ENCODE measurements around the gene NBAS. TPM values are rescaled to one million over a fixed set of nuclear protein-coding genes. Genes with fewer than 3 reads are reported as not detected.
"Not testable (repeated sequence)": the region's sequence is repeated elsewhere in the genome, so short reads cannot be mapped to it uniquely, and the experiment has no call there.

NBAS gene
- total RNA-seq, 2 experiments from 2014 or later = 30.5 to 31.1 TPM

DNA sequence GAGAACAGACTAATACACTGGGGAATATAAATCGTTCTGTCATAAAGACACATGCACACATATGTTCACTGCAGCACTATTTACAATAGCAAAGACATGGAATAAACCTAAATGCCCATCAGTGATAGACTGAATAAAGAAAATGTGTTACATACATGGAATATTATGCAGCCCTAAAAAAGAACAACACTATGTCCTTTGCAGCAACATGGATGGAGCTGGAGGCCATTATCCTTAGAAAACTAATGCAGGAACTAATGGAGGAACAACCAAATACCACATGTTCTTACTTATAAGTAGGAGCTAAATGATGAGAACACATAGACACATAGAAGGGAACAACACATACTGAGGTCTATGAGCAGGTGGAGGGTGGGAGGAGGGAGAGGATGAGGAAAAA, 61.9 kb downstream of the NBAS start:
- H3K27me3 Mint-ChIP-seq, DNase-seq, POLR2A ChIA-PET, H3K9me3 Mint-ChIP-seq, H3K4me3 Mint-ChIP-seq, H3K4me1 Mint-ChIP-seq, H3K27ac Mint-ChIP-seq: not testable (repeated sequence)
- CTCF ChIA-PET = interaction anchor here (0.7 kb wide), 1 partner anchor 28 kb away, joined by 3 read pairs; no protein-coding TSS in a partner anchor
- peaks cover 43% of the 10 kb centered on the region for H3K36me3 Mint-ChIP-seq (ENCODE audit: low read depth)

DNA sequence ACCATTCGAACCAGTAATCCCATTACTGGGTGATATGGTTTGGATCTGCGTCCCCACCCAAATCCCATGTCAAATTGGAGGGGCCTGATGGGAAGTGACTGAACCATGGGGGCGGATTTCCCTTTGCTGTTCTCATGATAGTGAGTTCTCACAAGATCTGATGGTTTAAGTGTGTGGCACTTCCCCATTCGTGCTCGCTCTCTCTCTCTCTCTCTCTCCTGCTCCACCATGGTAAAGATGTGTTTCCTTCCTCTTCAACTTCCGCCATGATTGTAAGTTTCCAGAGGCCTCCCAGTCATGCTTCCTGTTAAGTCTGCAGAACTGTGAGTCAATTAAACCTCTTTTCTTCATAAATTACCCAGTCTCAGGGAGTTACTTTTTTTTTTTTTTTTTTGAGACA, 62.6 kb downstream of the NBAS start:
- Mint-ChIP-seq H3K27me3 (no peaks in the 10 kb centered on the region), H3K4me3 (no peak overlapping the region), H3K4me1 (no peaks in the 10 kb centered on the region), H3K36me3 (ENCODE audit: low read depth) (peaks cover 40% of the 10 kb centered on the region), H3K9me3 (no peaks in the 10 kb centered on the region), H3K27ac (no peak overlapping the region)
- no peak for DNase-seq
- POLR2A ChIA-PET = no interaction called here
- CTCF ChIA-PET = interaction anchor here (0.7 kb wide), 1 partner anchor 28 kb away, joined by 3 read pairs; no protein-coding TSS in a partner anchor

DNA sequence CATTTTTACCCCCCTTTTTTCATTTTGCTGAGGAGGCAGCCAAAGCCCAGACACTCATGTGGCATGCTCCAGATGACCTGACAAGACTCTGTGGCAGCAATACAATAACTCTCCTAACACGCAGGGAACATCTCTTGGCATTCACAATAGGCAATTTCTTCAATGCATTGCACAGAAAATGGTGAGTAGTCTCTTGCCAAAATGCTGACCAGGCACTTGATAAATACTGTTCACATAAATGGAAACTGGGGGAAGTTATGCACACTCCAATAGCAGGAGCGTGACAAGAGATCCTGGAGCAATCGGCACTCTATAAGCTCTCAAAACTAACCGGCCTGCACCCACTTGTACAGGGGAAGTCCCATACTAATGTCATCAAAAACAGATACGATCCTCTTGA, 66.3 kb downstream of the NBAS start:
- no peaks in the 10 kb centered on the region for H3K9me3 Mint-ChIP-seq
- no peak for DNase-seq
- H3K27ac Mint-ChIP-seq = no peak overlapping the region
- H3K4me1 Mint-ChIP-seq = no peaks in the 10 kb centered on the region
- peaks cover 31% of the 10 kb centered on the region for H3K36me3 Mint-ChIP-seq (ENCODE audit: low read depth)
- no peaks in the 10 kb centered on the region for H3K27me3 Mint-ChIP-seq
- ChIA-PET CTCF (no interaction called here), POLR2A (no interaction called here)
- no peak overlapping the region for H3K4me3 Mint-ChIP-seq

DNA sequence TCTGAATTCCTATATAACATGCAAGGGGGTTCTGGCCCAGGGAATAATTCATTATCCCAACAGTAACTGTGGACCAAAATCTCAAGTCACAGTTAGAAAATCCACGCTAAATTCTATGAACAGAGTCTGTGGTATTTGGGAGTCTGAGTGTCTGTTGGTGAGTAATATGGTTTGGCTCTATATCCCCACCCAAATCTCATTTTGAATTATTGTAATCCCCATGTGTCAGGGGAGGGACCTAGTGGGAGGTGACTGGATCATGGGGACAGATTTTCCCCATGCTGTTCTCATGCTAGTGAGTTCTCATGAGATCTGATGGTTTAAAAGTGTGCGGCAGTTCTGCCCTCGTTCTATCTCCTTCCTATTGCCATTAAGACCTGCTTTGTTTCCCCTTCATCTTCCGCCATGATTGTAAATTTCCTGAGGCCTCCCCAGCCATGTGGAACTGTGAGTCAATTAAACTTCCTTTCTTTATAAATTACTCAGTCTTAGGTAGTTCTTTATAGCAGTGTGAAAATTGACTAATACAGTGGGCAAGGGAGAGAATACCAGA, 68.3 kb downstream of the NBAS start:
- no peak overlapping the region for H3K27ac Mint-ChIP-seq
- H3K4me3 Mint-ChIP-seq = no peak overlapping the region
- CTCF ChIA-PET = no interaction called here
- no peaks in the 10 kb centered on the region for H3K27me3 Mint-ChIP-seq
- peaks cover 23% of the 10 kb centered on the region for H3K36me3 Mint-ChIP-seq (ENCODE audit: low read depth)
- no peaks in the 10 kb centered on the region for H3K9me3 Mint-ChIP-seq
- POLR2A ChIA-PET = no interaction called here
- no peaks in the 10 kb centered on the region for H3K4me1 Mint-ChIP-seq
- DNase-seq = no peak

DNA sequence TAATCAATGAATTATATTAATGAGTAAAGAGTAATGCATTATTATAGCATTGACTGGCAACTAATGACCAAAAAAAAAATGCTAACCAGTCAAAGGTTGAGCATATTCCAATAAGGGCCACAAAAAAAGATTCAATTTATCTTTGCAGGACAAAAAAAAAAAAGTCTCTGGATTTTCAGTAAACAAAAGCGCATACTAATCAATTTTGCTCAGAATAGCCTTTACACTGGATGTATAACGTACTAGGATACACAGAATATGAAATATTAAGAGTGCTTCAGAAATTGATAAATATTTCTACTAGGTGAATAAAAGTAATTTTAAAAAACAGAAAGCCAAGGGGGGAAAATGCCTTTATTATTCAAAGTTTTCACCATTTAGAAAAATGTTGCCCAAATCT, 74.4 kb downstream of the NBAS start:
- H3K4me1 Mint-ChIP-seq = no peaks in the 10 kb centered on the region
- H3K27ac Mint-ChIP-seq = no peak overlapping the region
- CTCF ChIA-PET = no interaction called here

DNA sequence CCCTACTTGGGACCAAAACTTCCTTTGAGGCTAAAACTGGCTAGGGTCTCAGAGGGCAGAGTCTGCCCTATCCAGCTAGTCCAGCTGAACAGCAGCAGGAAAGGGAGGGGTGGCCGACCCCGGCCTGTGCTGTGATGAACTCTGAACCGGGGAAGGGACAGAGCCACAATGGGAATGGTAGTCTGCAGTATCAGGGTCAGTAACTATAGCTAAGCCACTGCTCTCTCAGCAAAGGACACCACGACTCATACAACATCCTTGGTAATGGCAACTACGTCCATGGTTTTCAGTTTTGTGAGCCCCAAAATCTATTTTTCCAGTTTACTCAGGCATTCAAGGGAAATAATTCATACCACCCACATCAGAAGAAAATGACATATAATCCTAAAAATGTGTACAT, 75.2 kb downstream of the NBAS start:
- Mint-ChIP-seq H3K9me3 (no peaks in the 10 kb centered on the region), H3K4me1 (no peaks in the 10 kb centered on the region), H3K27me3 (no peaks in the 10 kb centered on the region), H3K36me3 (ENCODE audit: low read depth) (peaks cover 21% of the 10 kb centered on the region), H3K27ac (no peak overlapping the region), H3K4me3 (no peak overlapping the region)
- DNase-seq = no peak
- ChIA-PET CTCF (no interaction called here), POLR2A (interaction anchor here (0.8 kb wide), 1 partner anchor 91 kb away, joined by 3 read pairs; no protein-coding TSS in a partner anchor)

More for the DNA sequence above, 74.4 kb downstream of the NBAS start:
- Mint-ChIP-seq H3K27me3 (no peaks in the 10 kb centered on the region), H3K9me3 (no peaks in the 10 kb centered on the region), H3K36me3 (ENCODE audit: low read depth) (peaks cover 22% of the 10 kb centered on the region), H3K4me3 (no peak overlapping the region)
- no peak for DNase-seq
- POLR2A ChIA-PET = interaction anchor here (0.8 kb wide), 1 partner anchor 91 kb away, joined by 3 read pairs; no protein-coding TSS in a partner anchor

DNA sequence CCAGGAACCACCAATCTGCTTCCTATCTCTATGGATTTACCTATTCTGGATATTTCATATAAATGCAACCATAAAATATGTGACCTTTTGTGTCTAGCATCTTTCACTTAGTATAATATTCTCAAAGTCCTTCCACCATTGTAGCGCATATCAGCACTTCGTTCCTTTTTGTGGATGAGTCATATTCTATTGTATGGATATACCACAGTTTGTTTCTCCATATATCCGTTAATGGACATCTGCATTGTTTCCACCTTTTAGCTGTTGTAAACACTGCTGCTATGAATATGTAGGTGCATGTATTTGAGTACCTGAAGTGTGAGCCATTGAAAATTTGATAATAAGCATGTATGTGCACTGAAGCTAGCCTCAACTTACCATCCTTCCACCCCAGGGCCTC, 80.1 kb downstream of the NBAS start:
- CTCF ChIA-PET = no interaction called here
- POLR2A ChIA-PET = no interaction called here
- H3K4me3 Mint-ChIP-seq = no peak overlapping the region
- no peaks in the 10 kb centered on the region for H3K4me1 Mint-ChIP-seq
- no peaks in the 10 kb centered on the region for H3K9me3 Mint-ChIP-seq
- no peak for DNase-seq
- peaks cover 24% of the 10 kb centered on the region for H3K36me3 Mint-ChIP-seq (ENCODE audit: low read depth)
- no peaks in the 10 kb centered on the region for H3K27me3 Mint-ChIP-seq
- no peak overlapping the region for H3K27ac Mint-ChIP-seq

DNA sequence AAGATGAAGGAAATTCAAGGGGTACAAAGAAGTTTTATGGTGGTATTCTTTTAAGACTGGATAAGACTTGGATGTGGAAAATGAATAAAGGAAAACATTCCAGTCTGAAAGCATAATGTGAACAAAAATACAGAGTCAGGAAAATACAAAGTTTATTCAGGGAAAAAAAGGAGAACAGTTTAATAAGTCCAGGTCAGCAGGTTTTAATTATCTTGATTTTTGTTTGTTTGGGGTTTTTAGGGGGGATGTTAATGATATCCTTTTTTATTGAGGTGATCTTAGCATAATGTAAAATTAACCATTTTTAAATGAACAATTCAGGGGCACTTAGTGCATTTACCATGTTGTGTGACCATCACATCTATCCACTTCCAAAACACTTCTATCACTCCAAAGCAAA, 80.6 kb downstream of the NBAS start:
- Mint-ChIP-seq H3K9me3 (no peaks in the 10 kb centered on the region), H3K4me1 (no peaks in the 10 kb centered on the region), H3K27ac (no peak overlapping the region), H3K4me3 (no peak overlapping the region), H3K27me3 (no peaks in the 10 kb centered on the region), H3K36me3 (ENCODE audit: low read depth) (peaks cover 24% of the 10 kb centered on the region)
- no peak for DNase-seq
- ChIA-PET POLR2A (no interaction called here), CTCF (no interaction called here)

DNA sequence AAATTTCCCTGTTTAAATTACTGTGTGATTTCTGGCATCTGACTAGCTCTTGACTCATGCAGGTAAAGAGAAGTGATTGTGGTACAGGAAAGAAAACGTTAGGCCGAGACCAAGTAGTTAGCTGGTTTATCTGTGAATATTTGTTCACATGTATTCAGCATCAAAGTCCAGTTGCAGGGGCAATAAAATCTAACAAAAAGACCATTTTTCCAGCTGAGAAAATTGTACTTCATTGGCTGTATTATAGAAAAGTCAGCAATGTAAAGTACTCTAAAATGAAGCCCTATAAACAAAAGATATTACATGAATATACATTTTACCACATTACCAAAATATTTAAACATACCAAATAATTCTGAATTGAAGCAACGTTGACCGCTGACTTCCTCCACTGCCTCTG, 88.3 kb downstream of the NBAS start:
- no peak overlapping the region for H3K27ac Mint-ChIP-seq
- H3K4me3 Mint-ChIP-seq = no peak overlapping the region
- DNase-seq = no peak
- H3K27me3 Mint-ChIP-seq = no peaks in the 10 kb centered on the region
- H3K36me3 Mint-ChIP-seq (ENCODE audit: low read depth) = peaks cover 67% of the 10 kb centered on the region
- no peaks in the 10 kb centered on the region for H3K4me1 Mint-ChIP-seq
- ChIA-PET POLR2A (no interaction called here), CTCF (no interaction called here)
- H3K9me3 Mint-ChIP-seq = peaks cover 3% of the 10 kb centered on the region

DNA sequence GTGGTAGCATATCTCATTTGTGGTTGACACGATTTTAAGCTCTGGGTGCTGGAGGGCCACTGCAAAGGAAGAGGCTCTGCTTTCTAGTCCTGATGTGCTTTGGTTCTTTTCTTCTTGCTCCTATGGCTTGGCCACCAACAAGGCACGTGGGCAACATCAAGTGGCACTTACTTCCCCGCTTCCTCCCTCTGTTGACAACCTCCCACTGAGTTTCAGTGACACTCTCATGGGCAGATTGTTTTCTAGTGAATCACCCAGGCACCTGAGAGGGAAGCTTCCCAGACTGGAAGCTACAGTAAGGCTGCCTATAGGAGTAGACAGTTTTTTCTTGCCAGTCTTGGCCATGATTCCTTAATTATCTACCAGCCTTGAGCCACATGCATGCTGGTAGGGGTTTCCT, 89.0 kb downstream of the NBAS start:
- POLR2A ChIA-PET = no interaction called here
- H3K36me3 Mint-ChIP-seq (ENCODE audit: low read depth) = peaks cover 67% of the 10 kb centered on the region

DNA sequence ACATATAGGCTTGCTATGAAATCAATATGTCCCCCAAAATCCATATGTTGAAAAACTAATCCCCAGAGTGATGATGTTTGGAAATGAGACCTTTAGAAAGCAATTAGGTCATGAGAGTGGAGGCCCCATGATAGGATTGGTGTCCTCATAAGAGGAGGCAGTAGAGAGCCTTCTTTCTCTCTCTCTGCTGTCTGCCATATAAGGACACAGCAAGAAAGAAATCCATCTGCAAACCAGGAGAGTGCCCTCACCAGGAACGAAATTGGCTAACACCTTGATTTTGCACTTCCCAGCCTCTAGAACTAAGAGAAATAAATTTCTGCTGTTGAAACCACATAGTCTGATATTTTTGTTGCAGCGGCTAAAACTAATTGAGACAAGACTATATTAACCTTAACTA, 89.5 kb downstream of the NBAS start:
- Mint-ChIP-seq H3K9me3 (peaks cover 3% of the 10 kb centered on the region), H3K36me3 (ENCODE audit: low read depth) (peaks cover 68% of the 10 kb centered on the region), H3K4me3 (no peak overlapping the region), H3K4me1 (no peaks in the 10 kb centered on the region), H3K27me3 (no peaks in the 10 kb centered on the region), H3K27ac (no peak overlapping the region)
- CTCF ChIA-PET = no interaction called here
- POLR2A ChIA-PET = no interaction called here
- no peak for DNase-seq

More for the DNA sequence above, 89.0 kb downstream of the NBAS start:
- H3K27me3 Mint-ChIP-seq = no peaks in the 10 kb centered on the region
- H3K4me3 Mint-ChIP-seq = no peak overlapping the region
- CTCF ChIA-PET = no interaction called here
- DNase-seq = no peak
- H3K4me1 Mint-ChIP-seq = no peaks in the 10 kb centered on the region
- no peak overlapping the region for H3K27ac Mint-ChIP-seq
- peaks cover 3% of the 10 kb centered on the region for H3K9me3 Mint-ChIP-seq

DNA sequence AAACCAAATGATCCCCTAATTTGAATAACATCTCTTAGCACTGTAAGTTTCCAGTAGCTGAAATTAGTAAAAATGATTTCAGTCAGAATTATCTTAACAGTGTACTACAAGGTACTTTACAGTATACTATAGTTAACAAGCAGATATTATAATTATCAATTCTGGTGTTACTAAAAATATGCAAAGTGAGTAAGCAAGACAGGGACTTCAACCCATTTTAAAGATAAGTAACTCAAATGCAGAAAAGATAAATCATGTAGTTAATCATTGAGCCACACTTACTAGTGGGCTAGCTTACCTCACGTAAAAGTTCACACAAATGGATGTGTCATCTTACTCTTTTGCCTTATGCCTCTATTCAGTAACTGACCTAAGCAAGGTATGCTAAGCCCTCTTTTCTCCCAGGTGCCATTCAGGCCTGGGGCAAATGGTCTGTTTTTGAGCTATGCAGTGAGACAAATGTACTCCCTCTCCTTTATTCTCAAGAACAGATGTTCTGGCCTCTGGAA, 101.0 kb downstream of the NBAS start:
- H3K27ac Mint-ChIP-seq = no peak overlapping the region
- DNase-seq = no peak
- H3K36me3 Mint-ChIP-seq (ENCODE audit: low read depth) = peaks cover 35% of the 10 kb centered on the region
- no peaks in the 10 kb centered on the region for H3K27me3 Mint-ChIP-seq
- no peak overlapping the region for H3K4me3 Mint-ChIP-seq
- POLR2A ChIA-PET = no interaction called here
- no peaks in the 10 kb centered on the region for H3K4me1 Mint-ChIP-seq
- H3K9me3 Mint-ChIP-seq = no peaks in the 10 kb centered on the region
- CTCF ChIA-PET = no interaction called here

DNA sequence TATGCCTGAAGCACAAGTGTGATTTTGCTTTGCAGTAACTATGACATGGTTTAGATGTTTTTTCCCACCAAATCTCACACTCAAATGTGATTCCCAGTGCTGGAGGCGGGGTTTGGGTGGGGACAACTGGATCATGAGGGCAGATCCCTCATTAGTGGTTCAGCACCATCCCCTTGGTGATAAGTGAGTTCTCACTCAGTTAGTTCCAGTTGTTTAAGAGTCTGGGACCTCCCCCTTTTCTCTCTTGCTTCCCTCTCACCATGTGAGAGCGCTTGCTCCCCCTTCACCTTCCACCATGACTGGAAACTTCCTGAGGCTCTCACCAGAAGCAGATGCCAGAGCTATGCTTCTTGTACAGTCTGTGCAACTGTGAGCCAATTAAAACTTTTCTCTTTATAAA, 102.9 kb downstream of the NBAS start:
- POLR2A ChIA-PET = no interaction called here
- no peak for DNase-seq
- H3K4me3 Mint-ChIP-seq = no peak overlapping the region

DNA sequence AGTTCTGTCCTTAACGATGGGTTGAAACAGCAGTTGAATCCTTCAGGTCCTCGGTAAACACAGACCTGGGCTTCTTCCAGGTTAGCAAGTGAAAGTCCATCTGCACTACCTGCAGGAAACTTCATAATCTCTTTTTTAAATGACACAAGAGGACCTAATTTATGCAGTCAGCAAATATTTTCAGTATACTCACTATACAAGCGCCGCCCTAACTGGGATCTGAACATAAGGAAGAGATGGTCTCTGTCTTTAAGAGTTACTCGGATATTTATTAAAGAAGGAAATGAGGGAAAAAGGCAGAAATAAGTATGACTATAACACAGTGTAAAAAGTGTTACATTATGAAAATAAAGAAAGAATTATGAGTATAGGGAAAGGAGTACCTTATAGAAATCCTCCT, 103.3 kb downstream of the NBAS start:
- ChIA-PET POLR2A (no interaction called here), CTCF (no interaction called here)
- H3K9me3 Mint-ChIP-seq = no peaks in the 10 kb centered on the region
- H3K4me3 Mint-ChIP-seq = no peak overlapping the region
- no peak for DNase-seq
- peaks cover 27% of the 10 kb centered on the region for H3K36me3 Mint-ChIP-seq (ENCODE audit: low read depth)
- no peaks in the 10 kb centered on the region for H3K4me1 Mint-ChIP-seq
- H3K27ac Mint-ChIP-seq = no peak overlapping the region
- H3K27me3 Mint-ChIP-seq = no peaks in the 10 kb centered on the region

More for the DNA sequence above, 102.9 kb downstream of the NBAS start:
- Mint-ChIP-seq H3K9me3 (no peaks in the 10 kb centered on the region), H3K4me1 (no peaks in the 10 kb centered on the region), H3K27me3 (no peaks in the 10 kb centered on the region), H3K36me3 (ENCODE audit: low read depth) (peaks cover 26% of the 10 kb centered on the region), H3K27ac (no peak overlapping the region)
- CTCF ChIA-PET = no interaction called here
